Astrocyte (in vitro differentiated cells and primary cell): Measurements from ENCODE around the gene OCEL1. TPM values are rescaled to one million over a fixed set of nuclear protein-coding genes. Genes with fewer than 3 reads are reported as not detected.

Experiments
- DNase-seq: peaks from one replicate; pipeline ENCODE4 v3.0.0-alpha.2; 2010; ENCODE audit warnings: low read depth
- FAIRE-seq: peaks from 2 replicates; lab custom pipeline; 2011; peaks lifted over from hg19 to GRCh38; lab: Jason Lieb, UNC
- H2AFZ ChIP-seq: 2 replicates; pipeline ENCODE4 v1.6.0; 2012; ENCODE audit warnings: low read depth, low read length, inconsistent platforms
- H3K27ac ChIP-seq: 2 replicates; pipeline ENCODE4 v1.5.1; 2011; ENCODE audit warnings: low read depth, low read length, inconsistent platforms
- H3K27me3 ChIP-seq: 2 replicates; pipeline ENCODE4 v1.6.0; 2011; ENCODE audit warnings: low read length, inconsistent platforms; ENCODE audit not compliant: insufficient read depth
- H3K36me3 ChIP-seq: 2 replicates; pipeline ENCODE4 v1.5.1; 2011; ENCODE audit warnings: low read length, inconsistent platforms; ENCODE audit not compliant: insufficient read depth
- H3K4me1 ChIP-seq: 2 replicates; pipeline ENCODE4 v1.5.1; 2011; ENCODE audit warnings: low read length, inconsistent platforms; ENCODE audit not compliant: insufficient read depth
- H3K4me2 ChIP-seq: 2 replicates; pipeline ENCODE4 v1.6.0; 2012; ENCODE audit warnings: low read length, inconsistent platforms
- H3K4me3 ChIP-seq: 2 replicates; pipeline ENCODE4 v1.5.1; 2011; ENCODE audit warnings: low read depth, mild to moderate bottlenecking, low read length, inconsistent platforms; ENCODE audit not compliant: insufficient read depth
- H3K79me2 ChIP-seq: 2 replicates; pipeline ENCODE4 v1.6.0; 2012; ENCODE audit warnings: mild to moderate bottlenecking, low read length, inconsistent platforms; ENCODE audit not compliant: insufficient read depth
- H3K9ac ChIP-seq: 2 replicates; pipeline ENCODE4 v1.6.0; 2012; ENCODE audit warnings: mild to moderate bottlenecking, low read length, inconsistent platforms
- H3K9me3 ChIP-seq: 2 replicates; pipeline ENCODE4 v1.5.1; 2012; ENCODE audit warnings: low read depth, mild to moderate bottlenecking, low read length, inconsistent platforms; ENCODE audit not compliant: insufficient read depth
- H4K20me1 ChIP-seq: 2 replicates; pipeline ENCODE4 v1.6.0; 2012; ENCODE audit warnings: low read length, inconsistent platforms; ENCODE audit not compliant: insufficient read depth
- H3K27ac Mint-ChIP-seq: one replicate; pipeline ENCODE4 v1.8.0; 2021; ENCODE audit warnings: mild to moderate bottlenecking, mixed read lengths; ENCODE audit not compliant: unreplicated experiment
- H3K27me3 Mint-ChIP-seq: one replicate; pipeline ENCODE4 v1.8.0; 2021; ENCODE audit warnings: low read depth, mixed read lengths; ENCODE audit not compliant: unreplicated experiment
- H3K36me3 Mint-ChIP-seq: one replicate; pipeline ENCODE4 v1.8.0; 2021; ENCODE audit warnings: low read depth, mixed read lengths; ENCODE audit not compliant: unreplicated experiment
- H3K4me1 Mint-ChIP-seq: one replicate; pipeline ENCODE4 v1.8.0; 2021; ENCODE audit warnings: low read depth, mixed read lengths; ENCODE audit not compliant: unreplicated experiment
- H3K4me3 Mint-ChIP-seq: one replicate; pipeline ENCODE4 v1.8.0; 2021; ENCODE audit warnings: mild to moderate bottlenecking, moderate library complexity, mixed read lengths; ENCODE audit not compliant: unreplicated experiment
- H3K9me3 Mint-ChIP-seq: one replicate; pipeline ENCODE4 v1.8.0; 2021; ENCODE audit warnings: mild to moderate bottlenecking, mixed read lengths; ENCODE audit not compliant: unreplicated experiment
- EZH2 ChIP-seq: IDR thresholded peaks from 2 replicates; pipeline ENCODE4 v1.6.1; 2012; ENCODE audit warnings: mild to moderate bottlenecking, low read length, inconsistent platforms; ENCODE audit not compliant: insufficient read depth
- total RNA-seq: library from RNA; stranded (reverse); gene quantifications from 2 replicates; pipeline ENCODE4 v1.2.1, GENCODE V29; 2021
- TF ChIP-seq, protein P1 (sequence below): IDR thresholded peaks from 2 replicates; pipeline ENCODE4 v1.5.1; 2011; ENCODE audit warnings: low read depth, mild to moderate bottlenecking, inconsistent platforms, low read length, moderate library complexity; ENCODE audit not compliant: insufficient read depth

The OCEL1 gene
- total RNA-seq, 1 donor from 2014 or later: 12.3 TPM

DNA sequence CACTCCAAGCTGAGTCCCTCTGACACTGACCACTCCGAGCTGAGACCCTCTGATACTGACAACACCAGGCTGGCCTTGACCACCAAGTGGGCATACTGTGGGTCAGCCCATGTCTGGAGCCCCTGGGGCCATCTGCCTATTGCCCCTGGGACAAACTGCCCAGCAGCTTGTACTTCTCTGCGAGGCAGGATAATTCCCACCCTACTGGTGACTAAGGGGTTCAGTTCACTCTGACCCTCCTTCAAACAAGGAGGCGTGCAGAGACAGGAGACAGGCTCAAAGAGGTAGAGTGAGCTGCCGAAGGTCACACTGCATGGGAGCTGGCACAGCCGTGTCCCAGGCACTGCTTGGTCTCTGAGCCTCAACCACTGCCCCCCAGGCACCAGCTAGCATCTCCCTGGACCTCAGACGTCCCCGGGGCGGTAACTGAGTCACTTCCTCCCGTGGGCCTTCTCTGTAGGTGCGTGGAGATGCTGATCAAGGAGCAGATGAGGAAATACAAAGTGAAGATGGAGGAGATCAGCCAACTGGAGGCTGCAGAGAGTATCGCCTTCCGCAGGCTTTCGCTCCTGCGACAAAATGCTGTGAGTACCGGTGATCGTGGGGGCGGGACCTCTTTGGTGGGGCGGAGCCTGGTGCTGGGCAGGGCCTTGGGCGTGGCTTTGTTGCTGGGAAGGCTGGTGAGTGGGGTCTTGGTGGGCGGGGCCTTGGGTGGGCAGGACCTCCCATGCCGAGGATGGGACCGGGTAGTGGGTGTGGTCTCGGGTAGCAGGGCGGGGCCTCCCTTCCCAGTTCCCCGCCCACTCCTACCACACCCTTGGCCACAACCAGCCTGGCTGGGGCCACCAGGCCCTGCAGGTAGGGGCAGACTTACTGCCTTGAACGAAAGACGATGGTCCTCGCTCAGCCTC, 16.6 kb upstream of the OCEL1 start:
- peaks cover 17% of the 10 kb centered on the region for H3K36me3 ChIP-seq
- no peaks in the 10 kb centered on the region for H4K20me1 ChIP-seq
- Mint-ChIP-seq H3K27ac (no peak overlapping the region), H3K27me3 (no peaks in the 10 kb centered on the region), H3K9me3 (no peaks in the 10 kb centered on the region), H3K4me1 (peaks cover 2% of the 10 kb centered on the region), H3K4me3 (no peak overlapping the region), H3K36me3 (peaks cover 28% of the 10 kb centered on the region)
- peaks cover 11% of the 10 kb centered on the region for H3K4me1 ChIP-seq
- H3K9me3 ChIP-seq: no peaks in the 10 kb centered on the region
- H3K9ac ChIP-seq: no peak overlapping the region
- no peak overlapping the region for H3K4me3 ChIP-seq
- FAIRE-seq: no peak
- DNase-seq: no peak
- H3K4me2 ChIP-seq: peak overlapping the region; percentile 23
- TF ChIP-seq EZH2: no peak
- TF ChIP-seq, protein P1, sequence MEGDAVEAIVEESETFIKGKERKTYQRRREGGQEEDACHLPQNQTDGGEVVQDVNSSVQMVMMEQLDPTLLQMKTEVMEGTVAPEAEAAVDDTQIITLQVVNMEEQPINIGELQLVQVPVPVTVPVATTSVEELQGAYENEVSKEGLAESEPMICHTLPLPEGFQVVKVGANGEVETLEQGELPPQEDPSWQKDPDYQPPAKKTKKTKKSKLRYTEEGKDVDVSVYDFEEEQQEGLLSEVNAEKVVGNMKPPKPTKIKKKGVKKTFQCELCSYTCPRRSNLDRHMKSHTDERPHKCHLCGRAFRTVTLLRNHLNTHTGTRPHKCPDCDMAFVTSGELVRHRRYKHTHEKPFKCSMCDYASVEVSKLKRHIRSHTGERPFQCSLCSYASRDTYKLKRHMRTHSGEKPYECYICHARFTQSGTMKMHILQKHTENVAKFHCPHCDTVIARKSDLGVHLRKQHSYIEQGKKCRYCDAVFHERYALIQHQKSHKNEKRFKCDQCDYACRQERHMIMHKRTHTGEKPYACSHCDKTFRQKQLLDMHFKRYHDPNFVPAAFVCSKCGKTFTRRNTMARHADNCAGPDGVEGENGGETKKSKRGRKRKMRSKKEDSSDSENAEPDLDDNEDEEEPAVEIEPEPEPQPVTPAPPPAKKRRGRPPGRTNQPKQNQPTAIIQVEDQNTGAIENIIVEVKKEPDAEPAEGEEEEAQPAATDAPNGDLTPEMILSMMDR: no peak
- H3K79me2 ChIP-seq: no peaks in the 10 kb centered on the region
- no peak overlapping the region for H2AFZ ChIP-seq
- H3K27ac ChIP-seq: no peak overlapping the region
- H3K27me3 ChIP-seq: no peaks in the 10 kb centered on the region

DNA sequence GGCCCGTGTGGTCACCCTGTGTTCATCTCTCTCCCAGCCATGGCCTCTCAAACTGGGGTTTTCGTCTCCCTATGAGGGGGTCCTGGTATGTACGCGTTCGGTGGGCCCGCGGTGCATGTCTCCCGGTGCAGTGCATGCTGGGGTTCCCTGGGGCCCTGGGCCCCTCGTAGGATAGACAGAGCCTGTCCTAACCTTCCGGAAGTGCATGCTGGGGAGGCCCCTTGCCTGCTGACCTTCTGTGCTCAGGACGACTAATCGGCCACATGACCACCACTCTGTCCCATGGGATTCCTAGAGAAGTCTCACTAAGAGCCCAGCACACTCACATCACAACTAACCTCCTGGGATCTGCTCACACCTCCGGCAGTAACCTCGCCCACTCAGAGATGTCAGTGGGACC, 15.7 kb upstream of the OCEL1 start:
- no peaks in the 10 kb centered on the region for H3K9me3 Mint-ChIP-seq
- Histone ChIP-seq H3K27me3 (no peaks in the 10 kb centered on the region), H3K4me2 (no peak overlapping the region), H3K79me2 (no peaks in the 10 kb centered on the region), H4K20me1 (no peaks in the 10 kb centered on the region), H3K4me1 (peaks cover 18% of the 10 kb centered on the region), H3K36me3 (peaks cover 17% of the 10 kb centered on the region), H2AFZ (no peak overlapping the region), H3K4me3 (no peak overlapping the region), H3K9ac (no peak overlapping the region), H3K9me3 (no peaks in the 10 kb centered on the region), H3K27ac (no peak overlapping the region)
- H3K27me3 Mint-ChIP-seq: no peaks in the 10 kb centered on the region
- no peak overlapping the region for H3K27ac Mint-ChIP-seq
- no peak overlapping the region for H3K4me3 Mint-ChIP-seq
- H3K36me3 Mint-ChIP-seq: peaks cover 28% of the 10 kb centered on the region
- no peak for FAIRE-seq
- peaks cover 6% of the 10 kb centered on the region for H3K4me1 Mint-ChIP-seq
- no peak for DNase-seq
- TF ChIP-seq EZH2: no peak
- TF ChIP-seq, protein P1: no peak
